Stimulated activated CD8-positive, alpha-beta memory T cell treated with anti-CD3 and anti-CD28 coated beads, Interleukin-12 subunit alpha, Interleukin-12 subunit beta, amount 100 ng/mL, for 1 hour (primary cell): Measurements from ENCODE around the gene DRC7.

Source experiments
- DNase-seq: peaks from one replicate; pipeline ENCODE4 v3.0.0-alpha.2; 2020; ENCODE audit warnings: low read depth

The DRC7 gene

DNA sequence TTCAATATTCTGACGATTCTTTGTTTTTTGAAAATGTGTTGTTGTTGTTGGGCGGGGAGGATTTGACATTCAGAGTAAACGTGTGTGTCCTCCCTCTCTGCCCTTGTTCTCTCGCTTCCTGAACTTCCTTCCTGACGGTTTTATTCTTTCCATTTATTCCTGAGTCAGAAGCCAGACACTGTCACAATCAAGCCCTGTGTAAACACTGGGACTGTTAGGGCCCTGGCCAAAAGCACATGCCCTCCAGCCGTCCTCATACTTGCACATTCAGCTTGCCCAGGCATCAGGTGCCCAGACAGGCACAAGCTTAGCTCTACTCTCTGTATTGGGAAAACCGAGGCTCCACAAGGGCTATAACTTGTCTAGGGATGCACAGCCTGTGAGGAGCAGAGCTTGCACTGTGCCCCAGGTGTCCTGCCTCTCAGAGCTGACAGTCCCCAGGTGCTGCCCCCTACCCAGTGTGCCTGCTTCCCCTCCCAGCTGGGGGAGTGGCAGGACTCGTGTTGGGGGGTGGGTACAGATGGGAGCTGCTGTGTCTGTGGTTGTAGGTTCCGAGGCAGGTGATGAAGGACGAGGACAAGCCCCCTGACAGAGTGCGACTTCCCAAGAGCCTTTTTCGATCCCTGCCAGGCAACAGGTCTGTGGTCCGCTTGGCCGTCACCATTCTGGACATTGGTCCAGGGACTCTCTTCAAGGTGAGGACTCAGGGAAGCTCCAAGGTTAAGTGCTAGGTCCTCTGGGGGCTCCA lies 16.8 kb upstream of the DRC7 start:
- no peak for DNase-seq

DNA sequence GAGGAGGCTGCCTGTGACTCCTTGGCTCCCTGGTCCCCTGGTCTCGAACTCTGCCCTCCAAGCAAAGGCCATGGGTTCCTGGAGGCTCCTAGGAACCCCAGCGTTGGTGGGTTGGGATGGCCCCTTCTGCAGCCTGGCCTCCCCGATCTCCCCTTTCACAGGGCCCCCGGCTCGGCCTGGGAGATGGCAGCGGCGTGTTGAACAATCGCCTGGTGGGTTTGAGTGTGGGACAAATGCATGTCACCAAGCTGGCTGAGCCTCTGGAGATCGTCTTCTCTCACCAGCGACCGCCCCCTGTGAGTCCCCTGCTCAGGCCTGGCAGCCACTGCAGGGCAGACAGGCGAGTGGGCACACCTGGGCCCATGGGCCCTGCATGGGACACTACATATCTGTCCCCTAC lies 15.6 kb upstream of the DRC7 start:
- no peak for DNase-seq

DNA sequence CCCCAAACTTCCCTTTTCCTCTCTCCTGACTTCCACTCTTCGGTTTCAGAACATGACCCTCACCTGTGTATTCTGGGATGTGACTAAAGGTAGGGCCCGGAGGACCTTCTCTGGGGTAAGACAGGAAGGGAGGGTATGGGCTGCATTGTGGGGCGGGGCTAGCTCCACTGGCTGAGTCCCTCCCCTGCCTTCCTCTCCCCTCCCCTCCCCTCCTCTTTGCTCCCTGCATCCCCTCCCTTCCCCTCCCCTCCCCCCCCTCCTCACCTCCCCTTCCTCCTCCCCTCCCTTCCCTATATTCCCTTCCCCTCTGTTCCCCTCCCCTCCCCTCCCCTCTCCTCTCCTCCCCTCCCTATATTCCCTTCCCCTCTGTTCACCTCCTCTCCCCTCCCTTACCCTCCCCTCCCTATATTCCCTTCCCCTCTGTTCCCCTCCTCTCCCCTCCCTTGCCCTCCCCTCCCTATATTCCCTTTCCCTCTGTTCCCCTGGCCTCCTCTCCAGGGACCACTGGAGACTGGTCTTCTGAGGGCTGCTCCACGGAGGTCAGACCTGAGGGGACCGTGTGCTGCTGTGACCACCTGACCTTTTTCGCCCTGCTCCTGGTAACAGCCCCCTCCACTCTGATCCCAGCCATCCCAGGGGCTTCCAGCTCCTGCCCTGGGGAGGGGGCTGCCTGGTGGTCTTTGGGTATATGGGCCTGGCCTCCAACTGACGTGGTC lies 14.7 kb upstream of the DRC7 start:
- no peak for DNase-seq

DNA sequence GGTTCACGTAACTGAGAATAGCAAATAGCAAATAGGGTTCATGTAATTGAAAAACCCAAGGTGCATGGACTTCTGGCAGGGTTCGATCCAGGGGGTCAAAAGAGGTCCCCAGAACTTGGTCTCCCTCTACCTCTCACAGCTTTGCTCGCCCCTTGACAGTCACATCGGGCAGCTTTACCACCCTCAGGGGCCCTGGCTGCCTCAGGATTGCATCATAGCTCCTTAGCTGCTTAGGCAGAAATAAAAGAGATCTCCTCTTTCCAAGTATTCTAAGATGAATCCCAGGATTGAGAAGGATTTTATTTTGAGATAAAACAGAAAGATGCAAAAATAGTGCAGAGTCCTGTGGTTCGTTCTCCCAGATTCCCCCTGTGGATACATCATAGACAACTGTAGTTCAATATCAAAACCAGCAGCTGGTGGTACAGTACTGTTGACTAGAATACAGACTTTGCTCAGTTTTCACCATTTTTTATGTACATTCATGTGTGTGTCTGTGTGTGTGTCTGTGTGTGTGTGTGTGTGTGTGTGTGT lies 13.7 kb upstream of the DRC7 start:
- no peak for DNase-seq

DNA sequence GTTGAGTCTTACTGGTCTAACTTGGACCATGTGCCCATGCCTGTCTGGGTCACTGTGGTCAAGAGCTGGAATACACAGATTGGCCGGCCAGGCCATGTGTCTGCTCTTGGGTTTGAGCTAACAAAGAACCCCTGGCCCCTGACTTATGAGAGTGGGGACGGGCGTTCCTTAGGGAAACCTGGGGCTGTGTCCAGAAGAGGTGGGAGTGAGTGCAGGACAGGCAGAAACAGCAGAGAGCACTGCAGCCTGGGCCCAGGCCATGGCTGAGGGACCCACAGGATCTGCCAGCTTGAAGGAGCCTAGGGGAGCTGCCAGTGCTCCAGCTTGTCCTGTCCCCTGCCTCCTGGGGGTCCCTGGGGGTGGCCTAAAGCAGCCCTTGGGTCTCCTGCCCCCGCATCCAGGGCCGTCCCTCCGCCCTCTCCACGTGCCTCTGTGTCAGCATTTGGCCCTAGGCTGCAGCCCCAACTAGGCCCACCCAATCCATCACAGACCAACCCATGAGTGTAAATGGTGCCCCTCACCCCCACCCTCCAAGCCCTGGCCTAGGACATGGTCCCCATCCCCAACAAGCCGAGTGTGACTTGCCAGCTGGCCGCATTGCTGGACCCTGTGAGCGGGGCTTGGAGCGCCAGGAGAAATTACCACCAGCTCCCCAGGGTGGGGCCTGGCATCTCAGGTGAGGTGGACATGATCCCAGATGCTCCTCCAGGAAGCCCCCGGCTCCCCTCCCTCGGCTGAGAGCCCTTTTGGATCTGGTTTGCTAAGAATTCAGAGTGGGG lies 12.5 kb upstream of the DRC7 start:
- no peak for DNase-seq

DNA sequence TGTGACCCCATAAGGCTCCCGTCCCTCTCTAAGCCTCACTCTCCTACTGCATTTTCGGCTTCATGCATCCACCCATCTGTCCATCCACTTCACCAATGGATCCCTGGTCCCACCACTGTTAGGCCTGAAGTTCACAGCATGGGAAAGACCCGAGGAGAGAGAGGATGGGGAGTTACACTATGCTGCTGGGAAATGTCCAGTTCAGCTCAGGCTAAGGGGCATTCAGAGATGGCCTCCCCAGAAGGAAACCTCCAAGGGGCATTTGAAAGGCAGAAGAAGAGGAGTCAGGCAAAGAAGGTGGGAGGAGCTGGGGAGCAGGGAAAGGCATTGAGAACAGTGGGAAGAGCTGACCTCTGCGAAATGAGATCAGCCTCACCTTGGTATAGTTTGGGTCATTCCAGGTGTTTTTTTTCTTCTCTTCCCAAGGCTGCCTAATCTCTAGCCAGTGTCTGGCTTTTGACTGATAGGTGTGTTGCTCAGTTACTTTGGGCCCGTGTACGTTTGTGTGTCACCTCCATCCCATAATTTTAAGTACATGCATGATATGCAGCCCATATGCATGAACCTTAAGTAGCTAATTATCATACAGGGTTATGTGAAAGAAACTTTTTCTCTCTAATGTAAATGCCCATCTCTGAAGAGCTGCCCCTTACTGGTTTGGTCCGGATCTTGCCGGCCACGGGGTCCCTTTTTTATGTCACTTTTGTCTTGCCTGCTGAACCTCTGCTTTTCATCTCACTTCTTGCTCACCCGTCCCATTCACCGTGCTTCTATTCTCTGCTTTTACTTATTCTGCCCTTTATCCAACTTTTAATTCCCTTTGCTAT lies 11.6 kb upstream of the DRC7 start:
- DNase-seq = no peak

DNA sequence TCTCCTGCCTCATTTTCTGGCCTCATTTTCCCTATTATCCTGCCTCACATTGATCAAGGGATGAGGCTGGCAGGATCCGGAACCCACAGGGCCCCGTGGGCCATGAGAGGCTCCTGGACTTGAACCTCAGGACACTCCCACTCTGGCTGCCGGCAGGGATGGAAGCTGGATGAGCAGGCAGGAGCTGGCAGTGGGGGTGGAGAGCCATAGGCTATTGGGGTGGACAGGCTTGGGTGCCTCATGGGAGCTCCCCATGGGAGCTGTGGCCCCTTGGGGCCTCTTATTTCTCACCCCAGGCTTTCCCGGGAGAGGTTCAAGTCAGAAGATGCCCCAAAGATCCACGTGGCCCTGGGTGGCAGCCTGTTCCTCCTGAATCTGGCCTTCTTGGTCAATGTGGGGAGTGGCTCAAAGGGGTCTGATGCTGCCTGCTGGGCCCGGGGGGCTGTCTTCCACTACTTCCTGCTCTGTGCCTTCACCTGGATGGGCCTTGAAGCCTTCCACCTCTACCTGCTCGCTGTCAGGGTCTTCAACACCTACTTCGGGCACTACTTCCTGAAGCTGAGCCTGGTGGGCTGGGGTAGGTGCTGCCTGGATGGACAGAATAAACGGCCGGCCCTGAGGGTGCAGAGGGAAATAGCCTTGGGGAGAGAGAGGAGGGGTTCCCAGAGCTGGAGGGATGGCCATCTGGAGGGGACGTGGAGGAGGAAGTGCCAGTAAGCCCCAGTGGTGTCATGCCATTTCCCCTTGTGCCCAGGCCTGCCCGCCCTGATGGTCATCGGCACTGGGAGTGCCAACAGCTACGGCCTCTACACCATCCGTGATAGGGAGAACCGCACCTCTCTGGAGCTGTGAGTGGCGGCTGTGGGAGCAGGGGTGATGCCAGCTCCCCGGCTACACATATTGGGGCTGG lies 10.7 kb upstream of the DRC7 start:
- no peak for DNase-seq

DNA sequence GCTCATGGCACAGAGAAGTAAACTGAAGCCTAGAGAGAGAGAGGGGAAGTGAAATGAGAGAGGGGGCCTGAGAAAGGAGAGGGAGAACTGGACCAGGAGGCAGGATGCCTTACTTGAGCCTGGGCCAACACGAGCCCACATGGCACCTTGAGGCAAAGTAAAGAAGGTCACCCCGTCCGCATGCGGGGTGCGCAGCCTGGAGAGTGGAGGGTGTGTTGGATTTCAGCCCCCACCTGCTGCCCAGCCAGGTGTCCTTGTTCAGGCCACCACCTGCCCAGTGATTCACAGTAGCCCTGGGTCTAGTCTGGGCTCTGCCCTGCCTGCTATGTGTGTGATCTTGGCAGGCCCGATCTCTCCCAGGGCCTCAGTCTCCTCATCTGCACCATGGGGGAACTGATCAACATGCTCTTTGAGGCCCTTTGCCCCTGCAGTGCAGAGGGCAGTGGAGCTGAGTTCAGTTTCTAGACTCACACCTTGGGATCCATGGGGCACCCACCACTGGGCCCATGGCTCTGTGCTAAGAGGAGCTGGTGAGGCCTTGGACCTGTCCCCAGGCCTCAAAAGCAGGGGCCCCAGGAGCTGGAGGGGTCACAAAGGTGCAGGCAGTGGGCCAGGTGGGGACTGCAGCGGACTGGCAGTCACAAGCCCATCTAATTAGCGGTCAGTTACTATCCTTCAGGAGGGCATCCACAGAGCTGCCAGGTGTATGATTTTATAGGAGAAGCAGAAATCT lies 9.8 kb upstream of the DRC7 start:
- DNase-seq = no peak

DNA sequence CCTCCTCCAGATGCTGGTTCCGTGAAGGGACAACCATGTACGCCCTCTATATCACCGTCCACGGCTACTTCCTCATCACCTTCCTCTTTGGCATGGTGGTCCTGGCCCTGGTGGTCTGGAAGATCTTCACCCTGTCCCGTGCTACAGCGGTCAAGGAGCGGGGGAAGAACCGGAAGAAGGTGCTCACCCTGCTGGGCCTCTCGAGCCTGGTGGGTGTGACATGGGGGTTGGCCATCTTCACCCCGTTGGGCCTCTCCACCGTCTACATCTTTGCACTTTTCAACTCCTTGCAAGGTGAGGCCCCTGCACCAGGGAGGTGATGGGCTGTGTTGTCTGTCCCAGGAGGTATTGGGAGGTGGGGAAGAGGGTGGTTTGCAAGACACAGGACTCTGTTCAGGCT lies 9.0 kb upstream of the DRC7 start:
- DNase-seq = no peak

DNA sequence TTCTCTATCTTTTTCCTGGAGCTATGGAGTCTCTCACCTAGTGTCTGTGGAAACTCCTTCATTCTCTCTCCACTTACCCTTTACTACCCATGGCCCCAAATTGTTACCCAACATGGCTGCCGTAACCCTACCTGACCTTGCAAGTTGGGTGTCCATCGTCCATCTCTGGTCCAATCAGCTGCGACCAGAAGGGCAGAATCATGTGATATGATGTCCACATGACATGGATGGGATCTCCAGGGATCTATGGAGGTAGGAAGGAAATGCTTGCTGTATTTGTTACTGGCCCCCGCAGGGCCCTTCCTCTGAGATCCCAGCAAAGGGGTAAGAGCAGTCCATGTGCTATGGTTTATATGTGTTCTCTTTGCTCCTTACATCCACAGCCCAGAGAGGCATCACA lies 8.0 kb upstream of the DRC7 start:
- no peak for DNase-seq

DNA sequence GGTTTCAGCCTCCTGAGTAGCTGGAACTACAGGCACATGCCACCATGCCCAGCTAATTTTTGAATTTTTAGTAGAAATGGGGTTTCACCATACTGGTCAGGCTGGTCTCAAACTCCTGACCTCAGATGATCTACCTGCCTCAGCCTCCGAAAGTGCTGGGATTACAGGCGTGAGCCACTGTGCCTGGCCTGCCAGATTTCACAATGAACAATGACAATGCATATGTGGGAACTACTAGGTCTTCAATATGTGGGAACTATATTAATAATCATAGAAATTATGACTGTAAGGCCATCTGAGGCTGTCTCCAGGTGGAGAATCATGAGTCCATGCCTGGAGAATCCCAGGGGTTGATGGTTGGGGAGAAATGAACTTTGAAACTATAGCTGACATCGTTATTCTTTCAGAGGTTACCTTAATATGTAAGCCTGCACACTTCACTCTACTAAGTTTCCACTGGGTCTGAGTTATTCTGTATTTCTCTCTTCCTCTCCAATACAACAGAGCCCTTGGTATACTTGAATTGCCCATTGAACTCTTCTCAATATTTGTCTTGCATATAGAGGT lies 7.2 kb upstream of the DRC7 start:
- no peak for DNase-seq

DNA sequence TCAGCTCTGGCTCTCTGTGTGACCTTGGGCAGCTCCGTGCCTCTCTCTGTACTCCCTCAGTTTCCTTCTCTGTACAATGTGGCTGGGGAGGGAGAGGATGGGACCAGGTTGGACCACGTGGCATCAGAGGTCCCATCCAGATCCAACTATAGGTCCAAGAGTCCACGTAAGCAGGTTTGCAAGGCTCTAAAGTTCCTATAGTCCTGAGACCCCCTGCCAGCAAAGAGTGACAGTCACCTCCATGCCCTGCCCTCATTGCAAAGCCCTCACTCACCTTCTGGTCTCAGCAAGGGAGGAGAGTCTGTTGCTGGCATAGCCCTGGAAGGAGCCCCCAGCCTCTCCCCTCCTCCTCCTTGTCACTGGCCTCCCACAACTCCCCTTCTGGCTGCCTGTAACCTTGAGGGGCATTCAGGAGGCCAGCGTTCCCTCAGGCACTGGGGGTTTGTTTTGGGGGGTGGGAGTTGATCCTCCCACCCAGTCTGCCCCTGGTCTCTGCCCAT lies 6.1 kb upstream of the DRC7 start:
- DNase-seq = no peak

DNA sequence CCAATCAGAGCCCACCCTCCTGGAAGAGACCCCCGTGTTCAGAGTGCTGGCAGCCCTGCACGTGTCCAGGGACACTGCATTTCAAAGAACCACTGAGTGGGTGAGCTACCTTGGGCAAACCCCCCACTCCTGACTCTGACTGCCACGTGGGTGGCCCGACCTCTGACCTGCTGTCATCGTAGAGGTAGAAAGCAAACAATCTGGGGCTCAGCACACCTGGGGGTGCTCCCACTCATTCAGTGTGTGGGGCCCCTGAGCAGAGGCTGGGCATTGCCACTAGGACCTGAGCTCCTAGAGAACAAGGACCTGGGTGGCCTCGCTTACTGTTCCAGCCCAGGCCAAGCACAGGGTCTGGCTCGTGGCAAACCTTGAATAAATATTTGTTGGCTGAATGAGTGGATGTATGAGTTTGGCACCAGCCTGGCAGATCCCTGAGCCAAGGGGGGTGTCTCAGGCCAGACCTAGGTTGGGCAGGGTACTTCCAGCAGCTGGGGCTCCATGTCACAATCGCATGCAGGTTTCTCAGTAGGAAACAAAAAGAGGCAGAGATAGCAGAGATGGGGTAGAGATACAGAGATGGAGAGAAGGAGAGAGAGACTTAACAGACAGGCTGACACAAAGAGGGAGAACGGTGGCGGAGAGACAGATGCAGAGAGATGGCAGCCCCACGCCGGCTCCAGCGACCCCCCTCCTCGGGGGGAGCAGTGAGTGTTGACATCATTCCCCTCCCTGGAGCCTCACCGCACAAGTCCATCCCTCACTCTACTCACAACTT lies 5.4 kb upstream of the DRC7 start:
- DNase-seq = no peak

DNA sequence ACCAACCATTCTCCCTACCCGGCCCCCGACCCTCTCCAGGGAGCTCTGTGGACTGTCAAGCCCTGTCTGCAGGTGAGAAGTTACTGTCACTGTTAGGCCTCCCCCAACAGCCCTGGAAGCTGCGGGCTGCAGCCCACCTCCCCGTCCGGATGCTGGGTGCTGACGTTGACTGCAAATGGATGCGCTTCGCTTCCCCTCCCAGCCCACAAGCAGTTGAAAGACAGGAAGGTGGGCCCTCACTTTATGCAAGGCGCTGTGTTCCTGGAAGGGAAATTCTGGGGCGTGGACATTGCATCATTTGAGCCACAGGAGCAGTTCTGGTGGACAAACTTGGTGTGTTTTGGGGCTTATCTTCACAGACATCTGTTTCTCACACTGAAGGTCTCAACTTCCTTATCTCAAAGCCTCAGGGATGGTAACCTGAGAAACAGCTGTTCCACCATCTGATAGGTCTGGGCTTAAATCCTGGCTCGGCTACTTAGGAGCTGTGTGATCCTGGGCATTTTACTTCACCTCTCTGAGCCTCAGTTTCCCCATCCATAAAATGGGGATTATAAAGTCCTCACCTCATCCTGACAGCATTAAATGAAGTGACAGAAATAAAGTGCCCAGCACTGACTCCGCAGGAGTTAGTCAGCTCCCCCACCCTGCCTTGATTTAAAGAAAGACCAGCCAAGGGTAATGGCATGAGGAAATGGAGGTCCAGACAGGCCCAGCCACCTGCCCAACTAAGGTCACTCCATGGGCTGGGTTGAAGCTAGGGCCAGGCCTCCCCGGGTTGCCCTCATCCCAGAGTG lies 4.6 kb upstream of the DRC7 start:
- DNase-seq = peak; percentile 11

DNA sequence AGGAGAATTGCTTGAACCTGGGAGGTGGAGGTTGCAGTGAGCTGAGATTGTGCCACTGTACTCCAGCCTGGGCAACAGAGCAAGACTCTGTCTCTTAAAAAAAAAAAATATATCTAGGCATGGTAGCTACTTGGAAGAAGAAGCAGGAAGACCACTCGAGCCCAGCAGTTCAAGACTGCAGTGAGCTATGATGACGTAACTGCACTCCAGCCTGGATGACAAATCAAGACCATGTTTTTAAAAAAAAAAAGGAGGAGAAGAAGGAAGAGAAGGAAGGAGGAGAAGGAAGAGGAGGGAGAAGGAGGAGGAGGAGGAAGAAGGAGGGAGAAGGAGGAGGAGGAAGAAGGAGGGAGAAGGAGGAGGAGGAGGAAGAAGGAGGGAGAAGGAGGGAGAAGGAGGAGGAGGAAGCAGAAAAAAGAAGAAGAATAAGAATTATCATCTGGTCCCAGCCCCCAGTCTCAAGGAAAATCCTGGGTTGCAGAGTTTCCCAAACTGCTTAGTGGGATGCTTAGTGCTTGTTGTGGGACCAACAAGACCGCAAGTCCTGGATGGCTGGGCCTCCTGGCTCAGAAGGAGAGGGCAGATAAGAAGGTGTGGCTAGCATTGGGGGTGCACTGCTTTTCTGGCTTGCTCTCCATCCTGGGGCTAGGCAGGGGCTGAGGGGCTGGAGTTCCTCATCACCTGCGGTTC lies 3.7 kb upstream of the DRC7 start:
- DNase-seq = no peak

DNA sequence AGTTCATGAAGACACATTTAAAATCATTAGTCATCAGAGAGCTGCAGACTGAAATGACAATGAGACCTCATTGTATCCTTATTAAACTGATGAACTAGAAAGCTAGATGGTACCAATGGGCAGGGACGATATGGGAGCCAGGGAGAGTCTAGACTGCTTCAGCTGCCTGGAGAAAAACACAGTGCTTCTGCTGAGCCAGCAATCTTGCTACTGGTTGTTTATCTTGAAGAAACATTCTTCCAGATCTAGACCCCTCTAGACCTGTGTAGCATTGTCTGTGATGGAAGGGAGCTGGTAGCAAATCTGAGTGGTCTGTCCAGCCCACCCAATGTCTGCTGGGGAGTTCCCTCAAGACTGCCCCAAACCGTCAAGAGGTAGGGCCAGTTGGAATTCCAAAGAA lies 2.0 kb upstream of the DRC7 start:
- no peak for DNase-seq

DNA sequence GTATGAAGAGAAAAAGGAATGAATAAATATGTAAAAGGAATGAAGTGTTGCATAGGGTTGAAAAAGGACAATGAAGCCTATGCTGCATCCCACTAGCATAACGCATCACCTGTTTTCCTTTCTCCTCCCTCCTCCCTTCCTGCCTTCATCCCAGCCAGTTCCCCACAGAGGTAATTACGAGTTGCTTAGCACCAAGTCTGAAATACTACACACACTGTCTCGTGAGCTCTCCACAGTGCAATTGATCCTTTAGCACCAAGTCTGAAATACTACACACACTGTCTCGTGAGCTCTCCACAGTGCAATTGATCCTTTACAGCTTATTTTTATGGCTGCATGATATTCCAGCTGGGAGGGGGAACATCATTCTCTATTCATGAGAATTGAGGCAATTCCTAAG lies 1.1 kb upstream of the DRC7 start:
- DNase-seq = no peak
